Adipose tissue (tissue), 3 donors: ENCODE results near the gene MAP2K3. TPM values are rescaled to one million over a fixed set of nuclear protein-coding genes. Genes with fewer than 3 reads are reported as not detected.

Experiments used
- H3K27ac ChIP-seq: one replicate; pipeline ENCODE4 v1.5.1; 2013; ENCODE audit warnings: low read depth, low read length
- WGBS, 3 donors: extraction: QIAGEN DNeasy Blood & Tissue Kit; methylation state at CpG; one replicate each; pipeline ENCODE4 v1.1.7; 2013; 5-methylcytosine and 5-hydroxymethylcytosine counted together
- polyA plus RNA-seq, 3 donors: library from polyadenylated mRNA; stranded (reverse); fragments of 200-250 nt; gene quantifications; one replicate each; pipeline ENCODE4 v1.2.3, GENCODE V29; 2013
- donor health status: healthy with polysubstance abuse.
- donor health status: Bipolar disorder and iron deficiency.
- donor health status: healthy.

The MAP2K3 gene
- polyA plus RNA-seq, 3 donors, result 16.2 to 102 (median 32.1) TPM

DNA sequence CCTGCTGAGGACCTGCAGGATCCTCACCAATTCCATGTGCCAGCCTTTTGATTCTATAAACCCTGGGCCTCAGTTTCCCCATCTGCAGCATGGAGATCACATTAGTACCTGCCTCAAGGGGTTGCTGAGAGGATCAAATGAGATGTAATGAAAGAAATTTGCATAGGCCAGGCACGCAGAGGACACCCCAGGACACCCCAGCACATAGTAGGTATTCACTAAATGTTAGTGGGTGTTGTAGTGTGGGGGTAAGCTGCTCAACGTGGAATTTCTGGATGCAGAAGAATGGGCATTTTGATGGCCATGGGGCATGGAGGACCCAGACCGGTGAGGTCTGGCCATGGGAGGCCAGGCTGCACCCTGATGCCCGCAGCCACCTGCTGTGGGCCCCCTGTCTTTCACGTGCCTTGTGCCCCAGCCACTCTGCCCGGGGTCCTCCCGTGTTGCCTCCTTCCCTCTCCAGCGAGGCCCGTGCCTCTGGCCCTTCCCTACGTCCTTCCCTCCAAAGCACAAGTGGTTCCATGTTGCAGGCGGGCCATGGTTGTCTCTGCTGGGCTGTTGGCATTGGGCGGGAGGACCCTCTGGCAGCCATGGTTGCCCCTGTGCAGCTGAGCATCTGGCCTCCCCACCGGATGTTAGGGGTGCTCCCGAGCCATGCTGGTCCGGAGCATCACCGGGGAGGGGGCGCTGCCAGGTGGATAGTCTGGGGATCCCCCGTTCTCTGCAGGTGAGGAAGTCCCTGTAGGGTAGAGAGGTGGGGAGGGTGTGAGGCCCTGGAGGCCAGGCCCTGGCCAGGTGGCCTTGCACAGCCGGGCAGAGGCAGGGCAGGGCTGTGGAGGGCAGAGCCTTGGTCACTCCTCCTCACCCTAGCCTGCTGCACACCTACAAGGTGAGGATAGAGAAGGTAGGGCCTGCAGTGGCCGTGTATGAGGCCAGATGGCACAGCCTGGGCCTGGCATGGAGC lies 8.6 kb downstream of the MAP2K3 start:
- H3K27ac ChIP-seq, result no peak overlapping the region
- 77 to 81% (median 79%) methylated on average over 20 of the region's 20 CpGs for WGBS, 3 donors

DNA sequence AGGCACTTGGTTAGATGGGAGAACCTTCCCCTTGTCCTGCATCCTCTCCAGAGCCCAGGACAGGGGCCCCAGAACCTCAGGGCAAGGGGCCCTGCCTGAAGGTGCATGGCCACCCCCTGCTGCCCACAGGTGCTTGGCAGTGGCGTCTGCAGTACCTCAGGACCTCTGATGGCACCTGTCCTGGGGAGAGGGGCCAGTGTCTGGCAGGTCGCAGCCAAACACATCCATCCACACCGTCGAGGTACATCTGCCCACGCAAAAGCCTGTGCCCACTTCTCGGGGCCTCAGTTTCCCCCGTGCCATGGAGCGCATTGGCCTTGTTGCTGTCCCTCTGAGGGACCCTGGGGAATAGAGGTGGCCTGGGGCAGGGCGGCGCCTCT lies 9.3 kb downstream of the MAP2K3 start:
- 50 to 67% (median 66%) methylated on average over 10 of the region's 10 CpGs for whole genome bisulfite sequencing, 3 donors
- H3K27ac ChIP-seq, result no peak overlapping the region

DNA sequence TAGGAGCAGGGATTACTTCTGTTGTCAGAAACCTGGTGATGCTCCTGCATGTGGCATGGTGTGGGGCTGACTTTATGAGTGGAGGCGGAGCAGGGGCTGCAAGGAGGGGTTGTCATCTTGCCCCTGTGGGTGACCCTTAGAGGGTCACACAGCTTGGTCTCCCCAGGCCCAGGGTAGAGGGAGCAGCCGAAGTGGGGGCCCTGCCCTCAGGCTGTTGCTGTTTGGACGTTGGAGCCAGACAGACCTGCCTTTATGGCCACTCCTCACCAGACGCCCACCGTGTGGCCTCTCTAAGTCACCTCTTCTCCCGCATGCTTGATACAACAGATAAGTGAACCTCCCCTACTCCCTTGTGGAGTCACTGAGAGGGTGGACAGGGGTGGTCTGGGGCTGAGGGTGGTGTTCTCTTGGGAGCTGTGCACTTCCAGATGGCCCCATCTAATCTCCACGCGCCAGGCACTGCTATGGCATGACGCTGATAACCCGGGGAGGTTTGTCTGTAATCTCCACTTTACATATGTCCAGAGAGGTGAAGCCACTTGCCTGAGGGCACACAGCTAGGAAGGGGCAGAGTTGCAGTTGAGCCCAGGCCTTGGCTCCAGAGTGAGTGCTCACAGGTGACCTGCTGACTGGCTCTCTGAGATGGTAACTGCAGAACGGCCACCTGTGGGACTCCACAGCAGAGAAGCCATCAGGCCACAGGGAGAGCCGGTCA lies 10.0 kb downstream of the MAP2K3 start:
- WGBS, 3 donors, result 67 to 70% (median 69%) methylated on average over 12 of the region's 12 CpGs
- H3K27ac ChIP-seq, result no peak overlapping the region

GRCh38 chr17:21295036-21295952 lies 10.8 kb downstream of the MAP2K3 start:
- 66 to 75% (median 74%) methylated on average over 19 of the region's 19 CpGs for WGBS, 3 donors

GRCh38 chr17:21296097-21297025 lies 11.8 kb downstream of the MAP2K3 start:
- 62 to 70% (median 64%) methylated on average over 22 of the region's 22 CpGs for WGBS, 3 donors
- no peak overlapping the region for H3K27ac ChIP-seq

More at GRCh38 chr17:21295036-21295952, 10.8 kb downstream of the MAP2K3 start:
- no peak overlapping the region for H3K27ac ChIP-seq

DNA sequence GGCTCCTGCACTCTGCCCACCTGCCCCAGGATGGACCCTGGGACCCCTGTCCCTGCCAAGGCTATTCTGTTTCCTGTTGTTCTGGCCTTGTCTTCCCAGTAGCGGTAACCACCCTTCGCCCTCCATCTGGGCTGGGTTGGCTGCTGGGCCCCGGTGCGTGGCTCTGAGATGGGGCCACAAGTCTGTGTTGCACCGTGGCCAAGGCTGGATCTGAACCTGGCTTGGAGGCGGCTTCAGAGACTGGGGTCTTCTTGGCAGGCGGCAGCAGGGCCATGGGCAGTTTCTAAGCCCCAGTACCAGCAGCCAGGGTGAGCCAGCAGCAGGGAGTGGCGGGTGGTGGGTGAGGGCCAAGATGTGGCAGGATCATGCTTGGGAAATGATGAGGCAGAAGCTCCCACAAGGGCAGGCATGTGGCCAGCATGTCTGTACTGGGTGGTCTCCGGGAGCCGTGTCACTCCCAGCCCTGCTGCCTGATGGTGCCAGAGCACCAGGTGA lies 12.6 kb downstream of the MAP2K3 start:
- WGBS, 3 donors, result 68 to 74% (median 70%) methylated on average over 10 of the region's 10 CpGs
- no peak overlapping the region for H3K27ac ChIP-seq

DNA sequence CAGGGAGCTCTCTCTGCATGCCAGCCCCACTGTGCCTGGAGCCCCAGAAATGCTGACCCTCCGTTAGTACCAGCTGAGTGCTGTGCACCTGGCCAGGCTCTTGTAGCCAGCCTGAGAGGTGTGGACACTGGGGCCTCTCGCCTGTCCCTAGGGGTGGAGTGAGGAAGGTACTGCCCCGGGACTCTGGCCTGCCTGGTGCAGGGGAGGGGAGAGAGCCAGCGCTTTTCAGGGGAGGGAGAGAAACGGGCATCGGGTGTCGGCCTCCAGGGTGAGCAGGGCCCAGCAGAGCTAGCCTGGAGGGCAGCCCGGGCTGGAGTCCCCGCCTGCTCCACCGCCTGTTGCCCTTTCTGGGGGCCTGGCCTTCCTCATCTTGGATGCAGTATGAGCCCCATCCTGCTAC lies 13.1 kb downstream of the MAP2K3 start:
- 59 to 62% (median 61%) methylated on average over 10 of the region's 10 CpGs for WGBS, 3 donors

DNA sequence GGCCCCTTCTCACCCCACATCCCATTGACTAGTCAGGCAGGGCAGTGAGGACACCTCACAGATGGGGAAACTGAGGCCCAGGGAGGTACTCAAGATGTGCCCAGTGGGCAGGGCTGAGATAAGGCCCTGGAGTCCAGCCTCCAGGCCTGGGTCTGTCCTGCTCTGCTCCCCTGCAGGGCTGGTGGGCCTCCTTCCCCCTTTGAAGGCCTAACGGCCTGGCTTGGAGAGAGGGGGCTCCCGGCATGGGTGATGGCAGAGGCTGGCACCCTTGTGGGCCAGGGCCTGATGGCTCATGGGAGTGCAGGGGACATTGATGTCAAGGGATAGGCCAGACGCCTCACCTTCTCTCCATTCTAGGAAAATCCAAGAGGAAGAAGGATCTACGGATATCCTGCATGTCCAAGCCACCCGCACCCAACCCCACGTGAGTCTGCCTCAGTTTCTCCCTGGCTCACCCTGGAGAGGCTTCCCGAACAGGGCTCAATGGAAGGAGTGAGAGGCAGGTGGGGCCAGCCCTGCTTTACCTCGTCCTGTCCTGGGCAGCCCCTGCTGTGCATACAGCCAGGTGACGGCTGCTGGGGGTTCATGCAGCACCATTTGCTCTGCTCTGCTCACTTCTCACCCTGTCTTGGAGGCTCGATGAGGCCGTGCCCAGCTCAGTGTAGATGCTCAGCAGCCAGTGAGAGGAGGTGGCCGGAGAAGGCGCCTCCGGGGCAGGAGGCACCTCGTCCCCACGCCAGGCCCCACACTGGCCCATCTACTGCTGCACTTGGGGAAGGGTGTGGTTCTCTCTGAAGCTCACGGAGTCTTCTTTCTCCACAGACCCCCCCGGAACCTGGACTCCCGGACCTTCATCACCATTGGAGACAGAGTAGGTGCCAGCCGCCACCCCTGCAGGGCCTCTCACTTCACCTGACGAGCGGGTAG lies 13.8 kb downstream of the MAP2K3 start:
- 69 to 80% (median 78%) methylated on average over 22 of the region's 22 CpGs for WGBS, 3 donors

More for the DNA sequence above, 13.1 kb downstream of the MAP2K3 start:
- H3K27ac ChIP-seq, result no peak overlapping the region

GRCh38 chr17:21298983-21299519 lies 14.5 kb downstream of the MAP2K3 start:
- no peak overlapping the region for H3K27ac ChIP-seq
- 55 to 70% (median 62%) methylated on average over 13 of the region's 13 CpGs for WGBS, 3 donors

More for the DNA sequence above, 13.8 kb downstream of the MAP2K3 start:
- H3K27ac ChIP-seq, result no peak overlapping the region

DNA sequence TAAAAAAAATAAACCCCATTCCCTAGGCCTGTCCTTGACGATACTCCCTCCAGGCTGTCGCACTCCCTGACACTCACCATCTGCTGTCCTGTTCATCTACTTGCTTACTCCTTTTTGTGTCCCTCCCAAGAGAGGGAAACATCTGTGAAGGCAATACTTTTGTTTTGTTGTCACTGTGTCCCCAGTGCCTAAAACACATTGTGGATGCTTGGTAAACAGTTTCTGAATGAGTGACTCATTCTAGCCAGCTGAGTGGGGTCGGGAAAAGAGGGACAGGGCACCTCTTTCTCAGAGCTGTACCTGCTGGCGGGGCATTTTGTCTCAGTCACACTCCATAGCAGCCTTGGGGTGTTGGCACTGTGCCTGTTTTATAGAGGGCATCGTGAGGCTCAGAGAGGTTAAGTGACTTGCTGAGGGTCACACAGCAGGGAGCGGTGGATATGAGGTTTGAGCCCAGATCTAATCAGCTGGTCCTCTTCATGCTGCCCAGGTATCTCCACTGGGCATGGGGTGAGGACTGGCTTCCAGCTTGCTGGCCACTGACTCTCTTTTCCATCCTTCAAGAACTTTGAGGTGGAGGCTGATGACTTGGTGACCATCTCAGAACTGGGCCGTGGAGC lies 15.6 kb downstream of the MAP2K3 start:
- WGBS, 3 donors, result 51 to 61% (median 58%) methylated on average over 7 of the region's 7 CpGs
- no peak overlapping the region for H3K27ac ChIP-seq

DNA sequence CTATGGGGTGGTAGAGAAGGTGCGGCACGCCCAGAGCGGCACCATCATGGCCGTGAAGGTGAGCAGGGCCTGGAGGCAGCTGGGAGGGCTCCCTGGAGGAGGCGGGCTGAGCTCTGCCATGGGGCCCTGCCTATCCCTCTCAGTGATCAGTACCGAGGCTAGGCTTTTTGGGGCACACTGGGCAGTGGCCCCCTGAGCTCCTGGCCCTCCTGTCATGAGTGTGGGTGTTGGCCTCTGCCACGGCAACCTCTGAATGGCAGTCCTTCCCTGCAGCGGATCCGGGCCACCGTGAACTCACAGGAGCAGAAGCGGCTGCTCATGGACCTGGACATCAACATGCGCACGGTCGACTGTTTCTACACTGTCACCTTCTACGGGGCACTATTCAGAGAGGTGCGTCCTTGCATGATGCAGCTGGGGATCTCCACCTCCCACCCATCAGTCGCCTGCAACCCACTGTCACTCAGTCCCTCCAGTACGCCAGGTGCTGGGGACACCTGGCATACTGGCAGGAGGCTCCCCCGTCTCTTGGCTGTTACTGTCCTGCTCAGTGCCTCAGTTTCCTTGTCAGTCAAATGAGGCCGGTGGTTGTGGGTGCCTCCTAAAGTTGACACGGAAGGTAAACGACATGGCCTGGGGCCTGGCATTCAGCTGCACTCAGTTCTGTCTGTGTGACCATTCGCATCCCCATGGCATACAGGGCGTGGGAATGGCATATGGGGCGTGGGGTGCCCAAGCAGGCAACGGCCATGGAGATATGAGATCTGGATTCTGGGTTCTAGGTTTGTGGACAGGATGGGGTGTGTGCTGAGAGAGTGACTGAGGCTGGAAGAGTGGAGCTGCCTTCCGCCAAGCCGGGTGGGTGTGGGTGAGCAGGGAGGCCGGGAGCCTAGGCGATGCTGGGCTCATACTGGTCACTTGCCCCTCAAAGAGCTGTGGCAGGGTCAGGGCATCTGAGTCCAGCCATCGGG lies 16.4 kb downstream of the MAP2K3 start:
- WGBS, 3 donors, result 74% methylated on average over 31 of the region's 31 CpGs
- no peak overlapping the region for H3K27ac ChIP-seq

GRCh38 chr17:21301593-21302550 lies 17.4 kb downstream of the MAP2K3 start:
- H3K27ac ChIP-seq, result no peak overlapping the region
- 65 to 70% (median 68%) methylated on average over 19 of the region's 19 CpGs for WGBS, 3 donors

GRCh38 chr17:21302711-21303425 lies 18.4 kb downstream of the MAP2K3 start:
- no peak overlapping the region for H3K27ac ChIP-seq
- WGBS, 3 donors, result 68 to 74% (median 68%) methylated on average over 21 of the region's 21 CpGs
